ENCODE measurements around the gene IL10RB. TPM values are rescaled to one million over a fixed set of nuclear protein-coding genes. Genes with fewer than 3 reads are reported as not detected.

Gene IL10RB
- total and polyA plus RNA-seq, 2 experiments from 2014 or later: 2.2 to 2.5 TPM

GRCh38 chr21:33229784-33230544, 36.2 kb upstream of the IL10RB start, which contains the start of gene IFNAR2:
Gene IFNAR2, plus strand, starts transcription at chr21:33229938. Its CDS starts 11,985 bp downstream, at chr21:33241923.
- H3K27me3 Mint-ChIP-seq (ENCODE audit: insufficient read depth, low read depth, poor library complexity): peaks cover 5% of the 10 kb centered on the region
- no peaks in the 10 kb centered on the region for H3K9me3 Mint-ChIP-seq

More at GRCh38 chr21:33229784-33230544, 36.2 kb upstream of the IL10RB start, which contains the start of gene IFNAR2:
- Histone ChIP-seq H3F3A (replicated peaks; ENCODE audit: low read depth) (no peaks in the 10 kb centered on the region; the same call in 1 of the 2 replicates), H3K4me3 (peak within 1 kb of the TSS; percentile 93), H4K20me1 (replicated peaks; ENCODE audit: insufficient read depth) (0 out of 2 replicates have a peak, but pooled peaks cover 3% of the 10 kb centered on the region), H2AFZ (peak within 1 kb of the TSS; percentile 92), H3K27ac (ENCODE audit: low read depth) (peak within 1 kb of the TSS; percentile 88), H3K79me2 (replicated peaks; ENCODE audit: insufficient read depth) (peaks cover 37% of the 10 kb centered on the region), H3K4me2 (peak within 1 kb of the TSS; percentile 86), H3K9me2 (ENCODE audit: insufficient read depth) (no peaks in the 10 kb centered on the region), H3K36me3 (ENCODE audit: insufficient read depth) (no peaks in the 10 kb centered on the region), H3K27me3 (ENCODE audit: insufficient read depth) (peaks cover 5% of the 10 kb centered on the region; the same call in 1 of the 2 replicates), H3K4me1 (ENCODE audit: insufficient read depth) (peaks cover 24% of the 10 kb centered on the region)
- DNase-seq (ENCODE audit: low spot score) (peak; percentile 90), ATAC-seq (peak; percentile 80)
- Mint-ChIP-seq H3K36me3 (ENCODE audit: low read depth) (peaks cover 6% of the 10 kb centered on the region; the same call in 2 of the 3 replicates), H3K4me1 (peaks cover 30% of the 10 kb centered on the region), H3K4me3 (peak within 1 kb of the TSS; percentile 86), H3K27ac (0 out of 2 replicates have a peak within 1 kb of the TSS, but pooled peaks have one; percentile 11)
- TF ChIP-seq REST (IDR thresholded peaks at IDR 0.05; ENCODE audit: unreplicated experiment) (no peak), ZNF331 (CRISPR knock-in tag; IDR thresholded peaks at IDR 0.05; ENCODE audit: low read depth) (no peak), EZH2 (IDR thresholded peaks at IDR 0.05; ENCODE audit: low read depth, unreplicated experiment) (no peak), CTCF (conservative IDR thresholded peaks at IDR 0.05; ENCODE audit: low read depth in 2 of 2) (no peak), POLR2AphosphoS5 (IDR thresholded peaks at IDR 0.05; ENCODE audit: low read depth) (0 out of 2 replicates have a peak, but pooled peaks have one; percentile 40), JUNB (IDR thresholded peaks at IDR 0.05; ENCODE audit: unreplicated experiment) (no peak), CREB1 (CRISPR knock-in tag; IDR thresholded peaks at IDR 0.05; ENCODE audit: low read depth) (no peak)
